NCI-H1417 (cell line): ENCODE results near the gene BTNL8.

Experiments used
- DNase-seq, 3 experiments: peaks; one replicate each; lab custom pipeline; 2025; lab: John Stamatoyannopoulos, UW

Gene BTNL8

GRCh38 chr5:180959661-180960060 is 60.7 kb downstream of the BTNL8 start:
- no peak for DNase-seq

GRCh38 chr5:180960209-180960608 is 61.2 kb downstream of the BTNL8 start:
- DNase-seq: no peak

- no peak for DNase-seq
Measured at GRCh38 chr5:180969406-180969805, 70.4 kb downstream of the BTNL8 start.

- no peak for DNase-seq
Measured at GRCh38 chr5:180970336-180970735, 71.4 kb downstream of the BTNL8 start.

- DNase-seq: no peak
Measured at GRCh38 chr5:180970875-180971274, 71.9 kb downstream of the BTNL8 start.

- DNase-seq: no peak
Measured at GRCh38 chr5:180974612-180975315, 75.8 kb downstream of the BTNL8 start.

GRCh38 chr5:180975338-180975737 is 76.4 kb downstream of the BTNL8 start:
- no peak for DNase-seq

- DNase-seq: no peak
Measured at GRCh38 chr5:180976518-180976917, 77.6 kb downstream of the BTNL8 start.

- no peak for DNase-seq
Measured at GRCh38 chr5:180977852-180978251, 78.9 kb downstream of the BTNL8 start.

GRCh38 chr5:180982008-180982741 is 83.2 kb downstream of the BTNL8 start:
- DNase-seq: no peak

GRCh38 chr5:180988016-180988415 is 89.1 kb downstream of the BTNL8 start:
- no peak for DNase-seq

- no peak for DNase-seq
Measured at GRCh38 chr5:180988592-180988991, 89.6 kb downstream of the BTNL8 start, which contains the start of gene BTNL3. Gene BTNL3, plus strand, starts transcription at chr5:180988846. Its CDS starts 183 bp downstream, at chr5:180989029.

GRCh38 chr5:180990086-180990881 is 91.3 kb downstream of the BTNL8 start:
- DNase-seq: no peak

- no peak for DNase-seq
Measured at GRCh38 chr5:180990882-180991242, 91.9 kb downstream of the BTNL8 start.
